GM18520 (cell line): Measurements from ENCODE around the gene TLK1.
A peak's percentile ranks its signal among the peaks of the same experiment; 100 is the strongest.
"Not testable (repeated sequence)": the region's sequence is repeated elsewhere in the genome, so short reads cannot be mapped to it uniquely, and the experiment has no call there.

ENCODE experiments used
- ATAC-seq: cut with Tn5 transposase; IDR thresholded peaks from one replicate; pipeline ENCODE4 v1.9.1; 2021; ENCODE audit not compliant: unreplicated experiment

The TLK1 gene

DNA sequence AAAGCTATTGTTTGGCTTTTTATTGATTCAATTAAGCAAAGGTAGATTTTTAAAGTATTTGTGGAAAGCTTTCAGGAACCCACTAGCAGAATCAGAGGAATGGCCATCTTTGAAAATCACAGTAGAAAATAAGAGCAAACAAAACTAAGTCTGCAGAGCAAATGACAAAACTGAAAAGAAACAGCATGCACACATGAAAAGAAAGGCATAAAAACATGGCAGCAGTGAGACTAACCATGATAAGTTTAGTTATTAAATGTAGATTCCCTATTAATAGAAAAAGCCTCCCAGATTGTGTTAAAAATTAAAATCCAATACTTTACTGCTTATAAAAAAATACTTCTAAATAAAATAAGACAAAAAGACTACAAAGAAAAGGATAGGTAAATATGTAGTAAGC is 9.1 kb upstream of the TLK1 start:
- ATAC-seq: no peak

DNA sequence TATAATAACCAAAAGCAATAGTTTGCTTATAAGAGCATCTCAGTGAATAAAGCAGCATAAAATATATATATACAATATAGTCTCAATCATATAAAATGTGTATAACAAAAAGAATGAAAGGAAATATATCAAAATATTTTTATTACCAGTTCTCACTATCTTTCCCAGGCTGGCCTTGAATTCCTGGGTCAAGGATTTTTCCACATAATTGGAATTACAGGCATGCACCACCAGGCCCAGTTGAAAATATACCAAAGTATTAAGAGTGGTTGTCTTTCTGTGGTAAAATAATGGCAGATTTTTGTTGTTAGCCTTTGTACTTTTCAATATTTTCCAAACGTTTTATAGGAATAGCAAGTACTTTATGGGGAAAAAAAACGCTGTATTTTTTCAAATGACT is 8.6 kb upstream of the TLK1 start:
- ATAC-seq: no peak

- no peak for ATAC-seq
Measured at GRCh38 chr2:171167352-171167997, 6.8 kb upstream of the TLK1 start.

GRCh38 chr2:171166328-171166983 is 5.8 kb upstream of the TLK1 start:
- no peak for ATAC-seq

- ATAC-seq: no peak
Measured at GRCh38 chr2:171165967-171166327, 5.3 kb upstream of the TLK1 start.

GRCh38 chr2:171163261-171163660 is 2.6 kb upstream of the TLK1 start:
- no peak for ATAC-seq

GRCh38 chr2:171162522-171163197 is 2.0 kb upstream of the TLK1 start:
- not testable (repeated sequence) for ATAC-seq

DNA sequence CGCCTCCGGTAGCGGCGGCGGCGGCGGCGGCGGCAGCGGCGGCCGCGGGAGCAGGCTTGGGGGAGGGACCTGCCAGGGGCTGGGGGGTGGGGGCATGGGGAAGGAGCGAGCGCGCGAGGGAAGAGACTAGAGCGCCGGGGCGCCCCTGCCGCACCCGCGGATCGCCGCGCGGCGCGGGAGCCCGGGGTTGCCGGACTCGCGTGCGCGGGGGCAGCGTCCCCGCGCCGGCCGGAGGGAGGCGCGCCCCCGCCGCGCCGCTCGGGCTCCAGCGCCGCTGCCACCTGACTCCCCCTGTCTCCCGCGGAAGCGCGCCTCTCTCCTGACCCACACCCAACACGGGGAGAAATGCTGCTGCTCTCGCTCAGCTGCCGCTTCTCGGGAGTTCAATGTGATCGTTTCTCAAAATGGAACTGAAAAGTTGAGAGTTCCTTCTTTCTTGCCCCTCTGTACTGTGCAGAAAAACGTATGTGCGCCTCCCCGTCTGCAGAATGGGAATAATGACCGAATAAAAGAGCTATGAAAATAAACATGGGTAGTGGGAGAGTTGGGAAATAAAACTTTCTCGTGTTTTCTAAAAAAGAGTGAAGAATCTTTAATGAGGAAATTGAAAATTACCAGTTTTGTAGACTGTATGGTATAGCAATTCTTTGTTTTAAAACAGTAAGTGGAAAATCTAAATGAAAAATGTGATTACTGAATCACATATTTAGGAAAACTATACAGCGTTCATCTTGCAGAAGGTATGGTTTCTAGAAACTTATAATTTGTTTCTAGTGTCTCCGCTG is 455 bp upstream of the TLK1 start:
- peak; percentile 48 for ATAC-seq

DNA sequence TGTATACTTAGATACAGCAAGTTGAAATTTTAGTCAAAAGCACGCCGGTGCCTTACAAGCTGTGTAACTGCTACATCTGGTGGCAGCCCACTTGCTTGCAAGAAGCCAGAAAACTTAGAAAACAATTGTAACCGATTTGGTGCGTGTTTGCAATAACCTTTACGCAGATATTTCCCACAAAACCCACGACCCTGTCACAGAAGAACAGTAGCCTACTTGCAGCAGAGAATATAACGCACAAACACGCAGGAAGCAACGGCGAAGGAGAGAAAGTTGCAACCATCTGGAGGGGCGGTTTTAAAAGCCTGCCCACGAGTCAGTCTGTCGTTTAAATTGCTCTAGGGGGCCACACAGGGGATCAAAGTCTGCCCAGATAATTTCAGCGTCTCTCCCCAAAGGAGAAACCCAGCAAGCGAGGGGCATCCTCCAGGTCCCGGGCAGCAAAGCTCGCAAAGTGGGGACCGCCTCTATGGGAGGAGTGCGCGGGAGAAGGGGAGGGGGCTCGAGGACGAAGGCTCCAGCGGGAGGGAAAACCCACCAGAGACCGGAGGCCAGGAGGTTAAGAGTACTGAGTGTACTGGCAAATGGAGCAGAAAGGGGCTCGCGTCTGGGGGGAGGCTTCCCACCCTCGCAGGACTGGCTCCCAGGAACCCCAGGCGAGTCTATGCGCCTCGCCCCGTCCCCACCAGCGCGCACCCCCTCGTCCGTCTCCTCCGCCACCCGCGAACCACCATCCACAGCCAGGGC is 1.1 kb downstream of the TLK1 start:
- ATAC-seq: no peak

- no peak for ATAC-seq
Measured at GRCh38 chr2:171158790-171159371, 1.8 kb downstream of the TLK1 start.

GRCh38 chr2:171158036-171158789 is 2.5 kb downstream of the TLK1 start:
- ATAC-seq: no peak

- no peak for ATAC-seq
Measured at GRCh38 chr2:171157109-171157500, 3.6 kb downstream of the TLK1 start.

DNA sequence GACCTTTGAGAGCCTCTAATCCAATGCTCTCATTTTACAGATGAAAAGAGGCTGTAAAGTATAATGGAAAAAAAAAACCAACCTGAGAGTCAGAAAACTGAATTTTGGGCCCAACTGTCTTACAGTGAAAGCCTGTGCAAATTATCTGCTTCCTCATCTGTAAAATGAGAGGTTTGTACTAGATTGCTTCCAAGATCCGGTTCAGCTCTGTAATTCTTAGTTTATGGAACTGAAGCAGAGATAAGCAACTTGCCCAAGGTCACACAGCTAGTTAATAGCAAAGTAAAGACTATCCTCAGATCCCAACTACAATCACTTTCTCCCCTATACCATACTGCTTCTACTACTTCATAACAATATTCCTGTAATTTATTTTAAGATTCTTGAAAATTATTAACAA is 6.3 kb downstream of the TLK1 start:
- ATAC-seq: no peak

GRCh38 chr2:171150694-171151285 is 9.9 kb downstream of the TLK1 start:
- no peak for ATAC-seq

DNA sequence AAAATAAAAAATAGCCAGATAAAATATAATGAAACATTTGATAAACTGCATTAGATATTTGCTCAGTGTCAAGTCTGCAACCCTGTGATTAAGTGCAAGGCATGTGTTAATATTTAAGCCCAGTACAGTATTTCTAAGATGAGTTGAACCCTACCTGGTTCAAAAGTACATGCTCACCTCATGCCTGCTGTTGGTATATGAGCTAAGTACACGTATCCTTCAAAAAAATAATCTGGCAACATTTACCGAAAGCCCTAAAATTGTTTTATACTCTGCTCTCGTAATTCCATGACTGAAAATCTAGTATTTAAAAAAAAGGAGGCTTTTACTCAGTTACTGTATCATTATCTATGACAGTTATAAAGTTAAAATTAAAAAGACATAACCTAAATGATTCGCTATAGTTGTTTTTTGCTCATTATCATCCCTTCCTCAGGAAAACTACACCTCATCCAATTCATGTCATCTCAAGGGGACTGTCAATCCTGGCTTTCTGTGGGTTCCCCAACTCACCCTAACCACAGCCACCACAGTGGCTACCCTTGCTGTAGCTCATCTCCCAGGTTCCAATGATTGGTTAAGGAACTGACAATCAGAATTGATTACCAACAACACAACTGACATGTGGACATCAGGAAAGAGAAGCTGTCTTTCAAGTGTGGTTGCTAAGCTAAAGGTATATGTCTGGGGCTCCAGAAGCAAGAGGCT is 10.6 kb downstream of the TLK1 start:
- no peak for ATAC-seq

DNA sequence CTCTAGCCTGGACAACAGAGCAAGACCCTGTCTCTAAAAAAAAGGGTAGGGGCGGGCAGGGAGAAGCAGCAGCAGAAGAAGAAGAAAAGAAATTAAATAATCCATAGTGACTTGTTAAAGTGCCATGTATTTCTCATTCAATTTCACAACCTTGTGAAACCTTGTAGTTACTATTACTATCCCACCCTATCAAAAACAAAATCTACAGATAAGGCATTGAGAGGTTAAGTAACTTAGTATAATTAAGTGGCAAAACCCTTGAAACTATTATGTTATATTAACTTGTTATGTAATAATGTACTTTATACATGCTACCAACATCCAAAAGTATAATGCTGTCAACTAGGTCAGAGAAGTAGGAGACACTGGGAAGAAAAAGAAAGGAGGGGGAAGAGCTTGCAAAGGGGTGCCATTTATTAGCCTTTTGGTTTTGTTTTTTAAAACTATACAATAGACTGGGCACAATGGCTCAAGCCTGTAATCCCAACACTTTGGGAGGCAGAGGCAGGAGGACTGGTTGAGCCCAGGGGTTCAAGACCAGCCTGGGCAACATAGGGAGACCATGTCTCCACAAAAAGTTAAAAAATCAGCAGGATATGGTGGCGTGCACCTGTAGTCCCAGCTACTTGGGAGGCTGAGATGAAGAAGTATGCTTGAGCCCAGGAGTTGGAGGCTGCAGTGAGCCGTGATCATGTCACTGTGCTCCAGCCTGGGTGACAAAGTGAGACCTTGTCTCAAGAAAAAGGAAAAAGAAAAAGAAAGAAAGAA is 11.3 kb downstream of the TLK1 start:
- no peak for ATAC-seq

DNA sequence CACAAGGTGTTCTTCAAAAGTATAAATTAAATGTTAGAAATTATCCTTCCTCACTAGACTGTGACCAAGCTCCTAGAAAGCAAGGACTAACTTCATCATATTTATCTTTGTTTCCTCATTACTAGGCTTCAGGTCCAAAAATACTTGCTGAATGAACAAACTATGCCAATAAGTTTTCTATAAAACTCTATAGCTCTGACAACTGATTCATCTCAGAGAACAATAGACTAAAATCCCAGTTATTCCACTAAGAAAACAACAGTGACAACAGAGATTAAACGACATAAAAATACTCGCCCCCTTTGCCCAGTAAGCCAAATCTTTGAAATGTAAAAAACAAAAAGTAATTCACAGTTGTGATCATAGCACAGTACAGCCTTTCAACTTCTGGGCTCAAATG is 13.6 kb downstream of the TLK1 start:
- ATAC-seq: no peak

- no peak for ATAC-seq
Measured at GRCh38 chr2:171146633-171147032, 14.1 kb downstream of the TLK1 start.
